IMR-90 (cell line): ENCODE data around the gene TMC1.

Source experiments
- BHLHE40 ChIP-seq: fragments of 150-350 bp; IDR thresholded peaks from 2 replicates; pipeline ENCODE4 v1.6.1; 2016; ENCODE audit warnings: mild to moderate bottlenecking, low read depth, low read length
- CTCF ChIP-seq: conservative IDR thresholded peaks from 2 replicates; pipeline ENCODE4 v1.5.1; 2012; ENCODE audit warnings: mild to moderate bottlenecking, low read depth, low read length, improper control_type of control experiment
- ELK1 ChIP-seq: fragments of 150-350 bp; IDR thresholded peaks from 2 replicates; pipeline ENCODE4 v1.6.1; 2016; ENCODE audit warnings: low read depth, mild to moderate bottlenecking, low read length, moderate library complexity, borderline replicate concordance
- FOS ChIP-seq: fragments of 150-350 bp; IDR thresholded peaks from 2 replicates; pipeline ENCODE4 v1.6.1; 2016; ENCODE audit warnings: low read depth, low read length
- MAFK ChIP-seq: IDR thresholded peaks from 2 replicates; pipeline ENCODE4 v1.6.1; 2012; ENCODE audit warnings: low read depth, low read length, improper control_type of control experiment
- MAZ ChIP-seq: IDR thresholded peaks from 2 replicates; pipeline ENCODE4 v1.6.1; 2012; ENCODE audit warnings: low read depth, mild to moderate bottlenecking, low read length, improper control_type of control experiment, moderate library complexity, borderline replicate concordance
- MXI1 ChIP-seq: IDR thresholded peaks from 2 replicates; pipeline ENCODE4 v1.6.1; 2012; ENCODE audit warnings: low read depth, mild to moderate bottlenecking, low read length, moderate library complexity, borderline replicate concordance
- POLR2A ChIP-seq: IDR thresholded peaks from 2 replicates; pipeline ENCODE4 v1.6.1; 2012; ENCODE audit warnings: mild to moderate bottlenecking, low read depth, low read length
- RAD21 ChIP-seq: IDR thresholded peaks from 2 replicates; pipeline ENCODE4 v1.6.1; 2012; ENCODE audit warnings: low read length, improper control_type of control experiment
- RFX5 ChIP-seq: IDR thresholded peaks from 2 replicates; pipeline ENCODE4 v1.8.0; 2012; ENCODE audit warnings: low read depth, mild to moderate bottlenecking, low read length, moderate library complexity
- SMC3 ChIP-seq: fragments of 150-350 bp; IDR thresholded peaks from 2 replicates; pipeline ENCODE4 v1.6.1; 2016; ENCODE audit warnings: low read depth, mild to moderate bottlenecking, antibody characterized with exemption, low read length, moderate library complexity
- USF2 ChIP-seq: fragments of 150-350 bp; IDR thresholded peaks from 2 replicates; pipeline ENCODE4 v1.6.1; 2017; ENCODE audit warnings: mild to moderate bottlenecking, antibody characterized with exemption, low read length, low read depth

GRCh38 chr9:72586388-72587130 lies 65.2 kb downstream of the TMC1 start:
- TF ChIP-seq POLR2A (no peak), CTCF (peak; percentile 37), MAZ (0 out of 2 replicates have a peak, but pooled peaks have one; percentile 22), MAFK (no peak), SMC3 (peak; percentile 51), FOS (peak; percentile 90), RFX5 (no peak), RAD21 (peak; percentile 56), BHLHE40 (no peak), USF2 (no peak), MXI1 (no peak), ELK1 (no peak)
